ENCODE results near the gene NETO2.

The NETO2 gene

GRCh38 chr16:47046726-47047523, 96.8 kb downstream of the NETO2 start:
- no peak for DNase-seq (ENCODE audit: low spot score)

- no peak for DNase-seq (ENCODE audit: low spot score)
These were observed 98.3 kb downstream of the NETO2 start for GRCh38 chr16:47045459-47045858.

GRCh38 chr16:47045023-47045422, 98.7 kb downstream of the NETO2 start:
- no peak for DNase-seq (ENCODE audit: low spot score)

- DNase-seq (ENCODE audit: low spot score), result no peak
These were observed 99.6 kb downstream of the NETO2 start for GRCh38 chr16:47043970-47044684.

GRCh38 chr16:47043200-47043599, 100.5 kb downstream of the NETO2 start:
- no peak for DNase-seq (ENCODE audit: low spot score)

- DNase-seq (ENCODE audit: low spot score), result peak; percentile 92
These were observed 105.8 kb downstream of the NETO2 start for GRCh38 chr16:47037746-47038458.

GRCh38 chr16:47037396-47037745, 106.4 kb downstream of the NETO2 start:
- peak; percentile 50 for DNase-seq (ENCODE audit: low spot score)

- no peak for DNase-seq (ENCODE audit: low spot score)
These were observed 107.5 kb downstream of the NETO2 start for GRCh38 chr16:47036201-47036600.

- no peak for DNase-seq (ENCODE audit: low spot score)
These were observed 108.3 kb downstream of the NETO2 start for GRCh38 chr16:47035436-47035835.

- no peak for DNase-seq (ENCODE audit: low spot score)
These were observed 109.3 kb downstream of the NETO2 start for GRCh38 chr16:47034455-47034854.

GRCh38 chr16:47033176-47033575, 110.6 kb downstream of the NETO2 start:
- no peak for DNase-seq (ENCODE audit: low spot score)

- no peak for DNase-seq (ENCODE audit: low spot score)
These were observed 114.0 kb downstream of the NETO2 start for GRCh38 chr16:47029724-47030123.

- no peak for DNase-seq (ENCODE audit: low spot score)
These were observed 114.9 kb downstream of the NETO2 start for GRCh38 chr16:47028767-47029377.
